ENCODE results near the gene CACNA1S.

Gene CACNA1S

GRCh38 chr1:201090541-201090940 lies 21.7 kb downstream of the CACNA1S start:
- Histone ChIP-seq H3K27me3 (replicated peaks; ENCODE audit: insufficient read depth, low read length) (no peaks in the 10 kb centered on the region), H3F3A (ENCODE audit: insufficient read depth, low read length) (no peaks in the 10 kb centered on the region), H4K20me1 (ENCODE audit: insufficient read depth, low read length) (no peaks in the 10 kb centered on the region), H2AFZ (ENCODE audit: low read length) (no peak overlapping the region), H3K4me3 (ENCODE audit: low read length) (no peak overlapping the region), H3K27ac (ENCODE audit: low read length) (no peak overlapping the region), H3K36me3 (replicated peaks; ENCODE audit: insufficient read depth, low read length) (no peaks in the 10 kb centered on the region), H3K79me2 (ENCODE audit: low read length) (no peaks in the 10 kb centered on the region), H3K9ac (ENCODE audit: low read length) (no peak overlapping the region), H3K9me3 (replicated peaks; ENCODE audit: insufficient read depth, low read length) (no peaks in the 10 kb centered on the region), H3K4me2 (ENCODE audit: low read depth, low read length) (no peak overlapping the region), H3K9me2 (replicated peaks; ENCODE audit: insufficient read depth, low read length) (no peaks in the 10 kb centered on the region), H3K4me1 (ENCODE audit: low read length) (no peaks in the 10 kb centered on the region)
- no peak for TF ChIP-seq EZH2 (optimal IDR thresholded peaks at IDR 0.05; ENCODE audit: low read depth, low read length)
- no peak for TF ChIP-seq EZH2phosphoT487 (IDR thresholded peaks at IDR 0.05; ENCODE audit: low read length)
- TF ChIP-seq CTCF (IDR thresholded peaks at IDR 0.05; ENCODE audit: low read length), result no peak
- no peak for DNase-seq

- DNase-seq, result no peak
- no peak overlapping the region for H3K9ac ChIP-seq (ENCODE audit: low read length)
- no peak overlapping the region for H3K4me2 ChIP-seq (ENCODE audit: low read depth, low read length)
- no peak overlapping the region for H2AFZ ChIP-seq (ENCODE audit: low read length)
- no peaks in the 10 kb centered on the region for H3K79me2 ChIP-seq (ENCODE audit: low read length)
- no peaks in the 10 kb centered on the region for H4K20me1 ChIP-seq (ENCODE audit: insufficient read depth, low read length)
- TF ChIP-seq EZH2phosphoT487 (IDR thresholded peaks at IDR 0.05; ENCODE audit: low read length) (no peak), EZH2 (optimal IDR thresholded peaks at IDR 0.05; ENCODE audit: low read depth, low read length) (no peak)
- no peaks in the 10 kb centered on the region for H3K9me3 ChIP-seq (replicated peaks; ENCODE audit: insufficient read depth, low read length)
- no peak overlapping the region for H3K27ac ChIP-seq (ENCODE audit: low read length)
- H3K4me1 ChIP-seq (ENCODE audit: low read length), result no peaks in the 10 kb centered on the region
- H3K4me3 ChIP-seq (ENCODE audit: low read length), result no peak overlapping the region
- no peaks in the 10 kb centered on the region for H3K36me3 ChIP-seq (replicated peaks; ENCODE audit: insufficient read depth, low read length)
- no peaks in the 10 kb centered on the region for H3F3A ChIP-seq (ENCODE audit: insufficient read depth, low read length)
- H3K27me3 ChIP-seq (replicated peaks; ENCODE audit: insufficient read depth, low read length), result no peaks in the 10 kb centered on the region
- no peaks in the 10 kb centered on the region for H3K9me2 ChIP-seq (replicated peaks; ENCODE audit: insufficient read depth, low read length)
Measured at GRCh38 chr1:201089596-201089995, 22.6 kb downstream of the CACNA1S start.

GRCh38 chr1:201088901-201089525 lies 23.2 kb downstream of the CACNA1S start:
- Histone ChIP-seq H3K36me3 (replicated peaks; ENCODE audit: insufficient read depth, low read length) (no peaks in the 10 kb centered on the region), H3F3A (ENCODE audit: insufficient read depth, low read length) (no peaks in the 10 kb centered on the region), H3K4me3 (ENCODE audit: low read length) (no peak overlapping the region), H3K79me2 (ENCODE audit: low read length) (no peaks in the 10 kb centered on the region), H3K27ac (ENCODE audit: low read length) (no peak overlapping the region), H4K20me1 (ENCODE audit: insufficient read depth, low read length) (no peaks in the 10 kb centered on the region), H3K9ac (ENCODE audit: low read length) (no peak overlapping the region), H3K4me1 (ENCODE audit: low read length) (no peaks in the 10 kb centered on the region), H3K9me2 (replicated peaks; ENCODE audit: insufficient read depth, low read length) (no peaks in the 10 kb centered on the region), H3K27me3 (replicated peaks; ENCODE audit: insufficient read depth, low read length) (no peaks in the 10 kb centered on the region), H2AFZ (ENCODE audit: low read length) (no peak overlapping the region), H3K4me2 (ENCODE audit: low read depth, low read length) (no peak overlapping the region), H3K9me3 (replicated peaks; ENCODE audit: insufficient read depth, low read length) (no peaks in the 10 kb centered on the region)
- no peak for DNase-seq
- TF ChIP-seq EZH2 (optimal IDR thresholded peaks at IDR 0.05; ENCODE audit: low read depth, low read length) (no peak), EZH2phosphoT487 (IDR thresholded peaks at IDR 0.05; ENCODE audit: low read length) (no peak), CTCF (IDR thresholded peaks at IDR 0.05; ENCODE audit: low read length) (no peak)

GRCh38 chr1:201088395-201088794 lies 23.8 kb downstream of the CACNA1S start:
- Histone ChIP-seq H3K4me1 (ENCODE audit: low read length) (no peaks in the 10 kb centered on the region), H3K9ac (ENCODE audit: low read length) (no peak overlapping the region), H3K4me3 (ENCODE audit: low read length) (no peak overlapping the region), H3K9me2 (replicated peaks; ENCODE audit: insufficient read depth, low read length) (no peaks in the 10 kb centered on the region), H3K27ac (ENCODE audit: low read length) (no peak overlapping the region), H3K79me2 (ENCODE audit: low read length) (no peaks in the 10 kb centered on the region), H3K27me3 (replicated peaks; ENCODE audit: insufficient read depth, low read length) (no peaks in the 10 kb centered on the region), H3K4me2 (ENCODE audit: low read depth, low read length) (no peak overlapping the region), H4K20me1 (ENCODE audit: insufficient read depth, low read length) (no peaks in the 10 kb centered on the region), H2AFZ (ENCODE audit: low read length) (no peak overlapping the region), H3K9me3 (replicated peaks; ENCODE audit: insufficient read depth, low read length) (no peaks in the 10 kb centered on the region), H3F3A (ENCODE audit: insufficient read depth, low read length) (no peaks in the 10 kb centered on the region), H3K36me3 (replicated peaks; ENCODE audit: insufficient read depth, low read length) (no peaks in the 10 kb centered on the region)
- no peak for DNase-seq
- TF ChIP-seq EZH2phosphoT487 (IDR thresholded peaks at IDR 0.05; ENCODE audit: low read length) (no peak), EZH2 (optimal IDR thresholded peaks at IDR 0.05; ENCODE audit: low read depth, low read length) (no peak), CTCF (IDR thresholded peaks at IDR 0.05; ENCODE audit: low read length) (no peak)

Data from MM.1S (cell line).